Posterior vena cava (tissue), 2 donors: ENCODE data around the gene CLTRN. TPM values are rescaled to one million over a fixed set of nuclear protein-coding genes. Genes with fewer than 3 reads are reported as not detected.
"Not testable (repeated sequence)": the region's sequence is repeated elsewhere in the genome, so short reads cannot be mapped to it uniquely, and the experiment has no call there.

Experiments
- DNase-seq: peaks from one replicate; pipeline ENCODE4 v3.0.0-alpha.2; 2020; ENCODE audit warnings: low spot score
- intact Hi-C, 2 donors: fragments of 100-400 bp; cut with DNase I; formaldehyde crosslinking; loops; one replicate each; pipeline versions ENCODE4 v1.14.1 to v1.14.2; 2022 to 2023
- total RNA-seq, 2 donors: library from RNA; stranded (reverse); fragmentation: NEBNext Ultra II Directional; extraction: Animal tissue kit (Norgen Biotek cat#: 25700); gene quantifications; one replicate each; pipeline ENCODE4 v1.2.1, GENCODE V29; 2021
- donor health status: DM: yes; HTN: yes; CAD: no.
- donor health status: DM: yes; HTN: yes; CAD: no.

CLTRN gene
- total RNA-seq, 2 donors from 2014 or later, result 0.48 to 0.51 TPM

- DNase-seq, result no peak
- intact Hi-C loops, result loop anchor here in 1 of 2 donors (10.0 kb wide), 1 partner anchor 182 kb away; the partner anchor contains the start of gene AP1S2
Measured at GRCh38 chrX:15672881-15673280, 8.3 kb upstream of the CLTRN start.

GRCh38 chrX:15663439-15663838 is 1.2 kb downstream of the CLTRN start:
- DNase-seq, result no peak
- intact Hi-C loops, result no loop called here

- intact Hi-C loops, DNase-seq: not testable (repeated sequence)
Measured at GRCh38 chrX:15654804-15655203, 9.8 kb downstream of the CLTRN start.

- DNase-seq, result no peak
- intact Hi-C loops, result no loop called here
Measured at GRCh38 chrX:15653961-15654360, 10.6 kb downstream of the CLTRN start.

- DNase-seq, intact Hi-C loops: not testable (repeated sequence)
Measured at GRCh38 chrX:15647510-15647909, 17.1 kb downstream of the CLTRN start.

- intact Hi-C loops, result no loop called here
- DNase-seq, result no peak
Measured at GRCh38 chrX:15646543-15646942, 18.1 kb downstream of the CLTRN start.

GRCh38 chrX:15646031-15646430 is 18.6 kb downstream of the CLTRN start:
- intact Hi-C loops, result no loop called here

GRCh38 chrX:15645266-15645665 is 19.3 kb downstream of the CLTRN start:
- intact Hi-C loops, result no loop called here
- no peak for DNase-seq

More at GRCh38 chrX:15646031-15646430, 18.6 kb downstream of the CLTRN start:
- DNase-seq, result no peak

GRCh38 chrX:15644560-15644872 is 20.1 kb downstream of the CLTRN start:
- intact Hi-C loops, result no loop called here
- DNase-seq, result no peak

GRCh38 chrX:15643786-15644559 is 20.6 kb downstream of the CLTRN start:
- DNase-seq, result no peak

GRCh38 chrX:15631637-15632036 is 33.0 kb downstream of the CLTRN start:
- intact Hi-C loops, result no loop called here
- DNase-seq, result no peak

More at GRCh38 chrX:15643786-15644559, 20.6 kb downstream of the CLTRN start:
- intact Hi-C loops, result no loop called here

GRCh38 chrX:15623054-15623453 is 41.6 kb downstream of the CLTRN start:
- intact Hi-C loops, result no loop called here
- DNase-seq, result no peak

GRCh38 chrX:15619053-15619755 is 45.4 kb downstream of the CLTRN start:
- no peak for DNase-seq
- intact Hi-C loops, result loop anchor here in 1 of 2 donors (5.0 kb wide), 1 partner anchor 1372 kb away; no protein-coding TSS in a partner anchor

GRCh38 chrX:15617111-15617510 is 47.5 kb downstream of the CLTRN start:
- peak; percentile 38 for DNase-seq
- intact Hi-C loops, result loop anchor here in 1 of 2 donors (5.0 kb wide), 1 partner anchor 1370 kb away; no protein-coding TSS in a partner anchor

GRCh38 chrX:15616531-15616930 is 48.1 kb downstream of the CLTRN start:
- intact Hi-C loops, result loop anchor here in 1 of 2 donors (5.0 kb wide), 1 partner anchor 1369 kb away; no protein-coding TSS in a partner anchor
- DNase-seq, result peak; percentile 56

- intact Hi-C loops, result no loop called here
- no peak for DNase-seq
Measured at GRCh38 chrX:15607067-15607466, 57.5 kb downstream of the CLTRN start.

- intact Hi-C loops, result no loop called here
- DNase-seq, result no peak
Measured at GRCh38 chrX:15606136-15606535, 58.5 kb downstream of the CLTRN start.

GRCh38 chrX:15605226-15605625 is 59.4 kb downstream of the CLTRN start:
- intact Hi-C loops, result no loop called here

GRCh38 chrX:15602761-15603160 is 61.8 kb downstream of the CLTRN start:
- no peak for DNase-seq
- intact Hi-C loops, result no loop called here

More at GRCh38 chrX:15605226-15605625, 59.4 kb downstream of the CLTRN start:
- no peak for DNase-seq

GRCh38 chrX:15601932-15602331 is 62.7 kb downstream of the CLTRN start:
- no peak for DNase-seq
- intact Hi-C loops, result no loop called here
